ENCODE data around the gene SUFU.

- TF ChIP-seq POLR2A (IDR thresholded peaks at IDR 0.05; ENCODE audit: low read depth, low read length) (no peak), POLR2AphosphoS5 (IDR thresholded peaks at IDR 0.05; ENCODE audit: low read depth, low read length) (no peak), TAF1 (IDR thresholded peaks at IDR 0.05; ENCODE audit: low read depth, low read length) (no peak)
Measured at GRCh38 chr10:102665904-102666509, 162.2 kb downstream of the SUFU start.

Data from GM12891 (cell line).